CD4-positive, alpha-beta T cell (primary cell): ENCODE data around the gene CBLL1. TPM values are rescaled to one million over a fixed set of nuclear protein-coding genes. Genes with fewer than 3 reads are reported as not detected.

ENCODE experiments used
- ATAC-seq: fragments of 200-7000 bp; cut with Tn5 transposase; one replicate; pipeline ENCODE4 v1.10.0; 2022; ENCODE audit warnings: mild to moderate bottlenecking; ENCODE audit not compliant: poor library complexity
- CTCF ChIA-PET: fragments of 350-600 bp; sonication (Branson Sonifier 250); formaldehyde crosslinking; loops from one replicate; lab custom pipeline; 2021; ENCODE audit warnings: antibody characterized with exemption, inconsistent platforms; lab: Charles Lee
- POLR2A ChIA-PET: fragments of 350-600 bp; sonication (Branson Sonifier 250); formaldehyde crosslinking; loops from one replicate; lab custom pipeline; 2021; ENCODE audit warnings: antibody characterized with exemption, inconsistent platforms; lab: Charles Lee
- DNase-seq, 14 experiments: peaks; one replicate each; pipeline ENCODE4 v3.0.0-alpha.2; 2013 to 2020; ENCODE audit warnings: mixed read lengths in 2 of 14
- H3K27ac ChIP-seq, 2 donors: one replicate each; pipeline versions ENCODE4 v1.5.1 to v1.7.0; 2013; ENCODE audit warnings: low read length in 2 of 2, low read depth in 1 of 2, mild to moderate bottlenecking in 1 of 2
- H3K27me3 ChIP-seq, 2 experiments: 1 replicate in 1 of 2; 2 replicates in 1 of 2; pipeline versions ENCODE4 v1.6.1 to v1.7.0; 2013; ENCODE audit warnings: low read length in 2 of 2, control low read depth in 1 of 2, mild to moderate bottlenecking in 1 of 2, moderate library complexity in 1 of 2; ENCODE audit not compliant: insufficient read depth in 2 of 2, control insufficient read depth in 1 of 2
- H3K36me3 ChIP-seq: one replicate; pipeline ENCODE4 v1.6.1; 2013; ENCODE audit warnings: low read length, control low read depth; ENCODE audit not compliant: insufficient read depth
- H3K4me1 ChIP-seq: one replicate; pipeline ENCODE4 v1.6.1; 2013; ENCODE audit warnings: low read length, control low read depth; ENCODE audit not compliant: insufficient read depth
- H3K4me3 ChIP-seq: one replicate; pipeline ENCODE4 v1.5.1; 2013; ENCODE audit warnings: mild to moderate bottlenecking, low read length, moderate library complexity
- H3K9me3 ChIP-seq, 2 experiments: 1 replicate in 1 of 2; 2 replicates in 1 of 2; pipeline versions ENCODE4 v1.6.1 to v1.7.0; 2013; ENCODE audit warnings: low read length in 2 of 2, mild to moderate bottlenecking in 2 of 2, control low read depth in 1 of 2, moderate library complexity in 1 of 2; ENCODE audit not compliant: control insufficient read depth in 1 of 2, insufficient read depth in 1 of 2
- H3K27ac Mint-ChIP-seq: one replicate; pipeline ENCODE4 v1.8.0; 2020; ENCODE audit warnings: mixed read lengths
- H3K27me3 Mint-ChIP-seq: one replicate; pipeline ENCODE4 v1.8.0; 2021; ENCODE audit warnings: mixed read lengths
- H3K36me3 Mint-ChIP-seq: one replicate; pipeline ENCODE4 v1.8.0; 2021; ENCODE audit warnings: low read depth, mixed read lengths
- H3K4me1 Mint-ChIP-seq: one replicate; pipeline ENCODE4 v1.8.0; 2021; ENCODE audit warnings: low read depth, mixed read lengths
- H3K4me3 Mint-ChIP-seq: one replicate; pipeline ENCODE4 v1.8.0; 2020; ENCODE audit warnings: mild to moderate bottlenecking, mixed read lengths
- H3K9me3 Mint-ChIP-seq: one replicate; pipeline ENCODE4 v1.8.0; 2020; ENCODE audit warnings: mixed read lengths
- CTCF ChIP-seq: fragments of 200-600 bp; IDR thresholded peaks from one replicate; pipeline ENCODE4 v1.8.0; 2022; ENCODE audit warnings: antibody characterized with exemption, mild to moderate bottlenecking
- intact Hi-C, 2 experiments: fragments of 100-400 bp; cut with DNase I in 1 of 2; cut with micrococcal nuclease in 1 of 2; formaldehyde crosslinking; loops; one replicate each; pipeline versions ENCODE4 v1.15.1 to v1.9.0; 2023 to 2025; cut with DNase I, micrococcal nuclease
- total RNA-seq, 174 experiments: library from RNA in 2 of 174; stranded (reverse) in 2 of 174; gene quantifications; one replicate each; pipeline ENCODE4 v1.2.3 and lab custom pipeline; 2021 to 2026

Gene CBLL1
- total RNA-seq, 2 experiments from 2014 or later, result 77.8 to 80.2 TPM

- Histone ChIP-seq H3K27me3 (no peaks in the 10 kb centered on the region), H3K9me3 (no peaks in the 10 kb centered on the region), H3K4me1 (no peaks in the 10 kb centered on the region), H3K27ac (no peak overlapping the region), H3K4me3 (no peak overlapping the region), H3K36me3 (no peaks in the 10 kb centered on the region)
- ChIA-PET CTCF (interaction anchor here (1.4 kb wide), 1 partner anchor 260 kb away, joined by 5 read pairs; no protein-coding TSS in a partner anchor), POLR2A (no interaction called here)
- TF ChIP-seq CTCF, result no peak
- DNase-seq (no peak), ATAC-seq (no peak)
- intact Hi-C loops, result loop anchor here (1.0 to 10.0 kb wide), 2 partner anchors 577 to 778 kb away; no protein-coding TSS in a partner anchor
- Mint-ChIP-seq H3K27me3 (peaks cover 8% of the 10 kb centered on the region), H3K27ac (no peak overlapping the region), H3K4me1 (no peaks in the 10 kb centered on the region), H3K9me3 (no peaks in the 10 kb centered on the region), H3K36me3 (no peaks in the 10 kb centered on the region), H3K4me3 (no peak overlapping the region)
Measured at GRCh38 chr7:107723255-107723654, 20.7 kb upstream of the CBLL1 start.

GRCh38 chr7:107725138-107725740 is 18.7 kb upstream of the CBLL1 start:
- H3K4me1 ChIP-seq, result no peaks in the 10 kb centered on the region
- H3K4me3 Mint-ChIP-seq, result no peak overlapping the region
- peak in 13 of 14 experiments; percentile 4 to 79 (median 29) for DNase-seq
- no peaks in the 10 kb centered on the region for H3K9me3 ChIP-seq
- no peak overlapping the region for H3K4me3 ChIP-seq
- H3K27ac ChIP-seq, result no peak overlapping the region
- no peaks in the 10 kb centered on the region for H3K36me3 Mint-ChIP-seq
- intact Hi-C loops, result loop anchor here (1.0 to 10.0 kb wide), 6 partner anchors 262 to 932 kb away; no protein-coding TSS in a partner anchor
- H3K27me3 Mint-ChIP-seq, result peaks cover 9% of the 10 kb centered on the region
- CTCF ChIA-PET, result interaction anchor here (0.9 kb wide), 1 partner anchor 262 kb away, joined by 3 read pairs; no protein-coding TSS in a partner anchor
- H3K4me1 Mint-ChIP-seq, result no peaks in the 10 kb centered on the region
- ATAC-seq, result no peak
- no peaks in the 10 kb centered on the region for H3K9me3 Mint-ChIP-seq
- POLR2A ChIA-PET, result interaction anchor here (1.5 kb wide), 1 partner anchor 262 kb away, joined by 5 read pairs; no protein-coding TSS in a partner anchor
- H3K27ac Mint-ChIP-seq, result no peak overlapping the region
- H3K36me3 ChIP-seq, result no peaks in the 10 kb centered on the region
- peak; percentile 78 for TF ChIP-seq CTCF
- H3K27me3 ChIP-seq, result no peaks in the 10 kb centered on the region

- Histone ChIP-seq H3K9me3 (no peaks in the 10 kb centered on the region), H3K36me3 (no peaks in the 10 kb centered on the region), H3K4me3 (no peak overlapping the region), H3K27me3 (no peaks in the 10 kb centered on the region), H3K27ac (no peak overlapping the region), H3K4me1 (no peaks in the 10 kb centered on the region)
- Mint-ChIP-seq H3K4me1 (no peaks in the 10 kb centered on the region), H3K27me3 (peaks cover 9% of the 10 kb centered on the region), H3K36me3 (no peaks in the 10 kb centered on the region), H3K9me3 (no peaks in the 10 kb centered on the region), H3K4me3 (no peak overlapping the region), H3K27ac (no peak overlapping the region)
- ChIA-PET POLR2A (interaction anchor here (1.5 kb wide), 1 partner anchor 264 kb away, joined by 5 read pairs; no protein-coding TSS in a partner anchor), CTCF (interaction anchor here (0.7 to 0.9 kb wide), 2 partner anchors 264 kb away, joined by 3 read pairs; no protein-coding TSS in a partner anchor)
- ATAC-seq (no peak), DNase-seq (no peak)
- intact Hi-C loops, result loop anchor here (5.0 to 10.0 kb wide), 2 partner anchors 524 to 782 kb away; no protein-coding TSS in a partner anchor
- TF ChIP-seq CTCF, result no peak
Measured at GRCh38 chr7:107726356-107727130, 17.4 kb upstream of the CBLL1 start.
